Activated T-helper 1 cell treated with Interleukin-2 at 50 U/mL for 16 hours (primary cell): ENCODE results near the gene STAU1.
"Not testable (repeated sequence)": the region's sequence is repeated elsewhere in the genome, so short reads cannot be mapped to it uniquely, and the experiment has no call there.

Experiments
- DNase-seq: peaks from one replicate; pipeline ENCODE4 v3.0.0-alpha.2; 2020; ENCODE audit warnings: low read depth

Gene STAU1, protein sequence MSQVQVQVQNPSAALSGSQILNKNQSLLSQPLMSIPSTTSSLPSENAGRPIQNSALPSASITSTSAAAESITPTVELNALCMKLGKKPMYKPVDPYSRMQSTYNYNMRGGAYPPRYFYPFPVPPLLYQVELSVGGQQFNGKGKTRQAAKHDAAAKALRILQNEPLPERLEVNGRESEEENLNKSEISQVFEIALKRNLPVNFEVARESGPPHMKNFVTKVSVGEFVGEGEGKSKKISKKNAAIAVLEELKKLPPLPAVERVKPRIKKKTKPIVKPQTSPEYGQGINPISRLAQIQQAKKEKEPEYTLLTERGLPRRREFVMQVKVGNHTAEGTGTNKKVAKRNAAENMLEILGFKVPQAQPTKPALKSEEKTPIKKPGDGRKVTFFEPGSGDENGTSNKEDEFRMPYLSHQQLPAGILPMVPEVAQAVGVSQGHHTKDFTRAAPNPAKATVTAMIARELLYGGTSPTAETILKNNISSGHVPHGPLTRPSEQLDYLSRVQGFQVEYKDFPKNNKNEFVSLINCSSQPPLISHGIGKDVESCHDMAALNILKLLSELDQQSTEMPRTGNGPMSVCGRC

DNA sequence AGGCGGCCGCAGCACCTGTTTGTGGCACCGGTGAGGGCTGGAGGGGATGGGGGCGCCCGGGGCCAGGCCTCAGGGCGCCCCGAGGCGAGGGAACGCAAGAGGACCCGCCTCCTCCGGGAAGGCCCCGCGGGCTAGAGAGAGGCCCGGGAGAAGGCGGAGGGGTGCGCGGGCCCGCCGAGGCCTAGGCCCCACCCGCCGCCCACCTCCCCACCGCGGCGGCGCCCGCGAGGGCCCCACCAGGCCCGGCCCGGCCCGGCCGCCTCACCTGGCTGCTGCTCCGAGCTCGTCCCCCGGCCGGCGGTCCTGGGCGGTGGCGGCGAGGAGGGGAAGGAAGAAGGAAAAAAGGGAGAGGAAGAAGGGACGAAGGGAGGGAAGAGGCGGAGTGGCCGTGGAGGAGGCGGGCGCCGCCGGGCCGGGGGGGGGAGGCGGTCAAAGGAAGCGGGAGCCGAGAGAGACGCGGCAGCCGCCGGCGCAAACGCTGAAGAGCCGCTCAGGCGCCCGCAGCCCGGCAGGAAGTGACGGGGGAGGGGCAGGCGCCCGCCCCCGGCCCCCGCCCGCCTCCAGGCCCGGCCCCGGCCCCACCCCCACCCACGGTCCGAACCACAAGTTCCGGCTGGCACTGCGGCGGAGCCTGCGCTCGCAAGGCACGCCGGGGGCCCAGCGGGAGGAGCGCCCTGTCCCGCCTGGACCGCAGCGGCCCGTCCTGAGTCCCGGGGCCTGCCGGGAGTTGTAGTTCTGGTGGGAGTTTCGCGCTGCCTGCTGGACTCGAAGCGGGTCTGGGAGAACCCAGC, at the start of gene STAU1:
Gene STAU1, minus strand, starts transcription at position 484 of the 791 bp plus-strand sequence. CDS start 22,133 bp downstream, outside the sequence.
- DNase-seq: peak; percentile 92

DNA sequence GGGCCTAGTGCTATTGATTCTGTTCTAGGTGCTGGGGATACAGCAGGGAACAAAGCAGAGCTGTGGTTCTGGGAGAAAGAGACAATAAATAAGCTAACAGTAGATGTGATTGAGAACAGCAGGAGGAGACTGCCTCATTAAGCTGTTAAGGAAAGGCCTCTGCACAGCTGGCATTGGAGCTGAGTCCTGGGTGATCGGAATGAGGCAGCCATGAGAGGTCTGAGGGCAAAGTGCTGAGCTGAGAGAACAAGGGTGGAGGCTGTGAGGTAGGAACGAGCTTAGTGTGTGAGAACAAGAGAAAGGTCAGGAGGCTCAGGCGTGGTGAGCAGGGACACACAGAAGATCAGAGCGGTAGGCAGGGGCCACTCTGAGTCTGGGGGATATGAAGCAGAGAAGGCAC, 49.4 kb upstream of the STAU1 start:
- no peak for DNase-seq

DNA sequence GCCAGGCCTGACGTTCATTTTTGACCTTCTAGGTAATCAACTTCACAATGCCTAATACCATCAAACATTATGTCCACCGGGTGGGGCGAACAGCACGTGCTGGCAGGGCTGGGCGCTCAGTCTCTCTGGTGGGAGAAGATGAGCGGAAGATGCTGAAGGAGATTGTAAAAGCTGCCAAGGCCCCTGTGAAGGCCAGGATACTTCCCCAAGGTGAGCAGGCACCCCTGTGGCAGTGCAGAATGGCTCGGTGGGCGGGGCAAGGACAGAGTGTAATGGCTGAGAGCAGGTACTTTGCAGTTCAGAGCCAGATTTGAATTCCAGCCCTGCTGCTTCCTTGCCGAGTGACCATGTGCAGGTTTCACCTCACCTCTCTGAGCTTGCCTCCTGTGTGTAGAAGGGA, 48.2 kb upstream of the STAU1 start:
- DNase-seq: no peak

DNA sequence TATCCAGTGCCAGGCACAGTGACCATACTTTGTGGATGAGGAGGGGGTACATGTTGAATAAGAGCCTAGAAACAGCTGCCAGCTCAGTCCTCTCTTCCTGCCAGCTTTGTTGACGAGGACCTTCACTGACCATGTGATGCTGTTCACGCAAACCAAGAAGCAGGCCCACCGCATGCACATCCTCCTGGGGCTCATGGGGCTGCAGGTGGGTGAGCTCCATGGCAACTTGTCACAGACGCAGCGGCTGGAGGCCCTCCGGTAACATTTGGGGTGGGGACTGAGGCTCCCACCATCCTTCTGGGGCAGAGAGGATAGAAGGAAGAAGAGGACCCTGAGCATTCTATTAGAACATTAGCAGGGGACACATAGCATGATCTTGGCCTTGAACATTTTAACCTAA, 46.7 kb upstream of the STAU1 start:
- DNase-seq: no peak

DNA sequence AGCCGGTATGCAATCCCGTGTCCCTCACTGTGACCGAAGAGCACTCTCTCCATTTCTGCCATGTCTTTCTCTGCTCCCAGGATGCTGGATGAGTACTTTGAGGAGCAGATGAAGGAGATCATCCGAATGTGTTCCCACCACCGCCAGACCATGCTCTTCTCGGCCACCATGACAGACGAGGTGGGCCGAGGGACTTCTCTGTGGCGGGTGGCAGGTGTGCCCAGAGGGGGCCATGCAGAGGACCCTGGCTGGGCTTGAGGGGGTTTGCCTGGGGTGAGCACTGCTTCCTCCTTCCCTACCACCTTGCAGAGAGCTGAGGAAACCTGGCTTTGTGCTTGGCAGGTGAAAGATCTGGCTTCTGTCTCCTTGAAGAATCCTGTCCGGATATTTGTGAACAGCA, 45.1 kb upstream of the STAU1 start:
- no peak for DNase-seq

DNA sequence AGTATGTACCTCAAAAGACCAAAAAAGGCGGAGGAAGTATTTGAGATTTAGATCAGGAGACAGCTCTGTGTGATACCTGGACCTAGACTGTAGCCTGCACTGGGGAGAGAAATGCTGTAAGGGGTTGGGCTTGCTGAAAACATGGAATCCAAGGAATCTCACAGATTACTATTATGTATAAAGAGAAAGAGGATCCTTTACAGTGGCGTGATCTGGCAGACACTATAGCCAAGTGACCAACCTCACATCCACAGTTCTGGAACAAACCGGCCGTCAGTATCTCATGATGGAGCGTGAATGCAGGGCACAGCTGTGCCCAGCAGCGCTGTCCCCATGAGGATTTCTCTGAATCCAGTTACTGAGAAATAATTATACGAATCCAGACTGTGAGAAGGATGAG, 43.3 kb upstream of the STAU1 start:
- no peak for DNase-seq

DNA sequence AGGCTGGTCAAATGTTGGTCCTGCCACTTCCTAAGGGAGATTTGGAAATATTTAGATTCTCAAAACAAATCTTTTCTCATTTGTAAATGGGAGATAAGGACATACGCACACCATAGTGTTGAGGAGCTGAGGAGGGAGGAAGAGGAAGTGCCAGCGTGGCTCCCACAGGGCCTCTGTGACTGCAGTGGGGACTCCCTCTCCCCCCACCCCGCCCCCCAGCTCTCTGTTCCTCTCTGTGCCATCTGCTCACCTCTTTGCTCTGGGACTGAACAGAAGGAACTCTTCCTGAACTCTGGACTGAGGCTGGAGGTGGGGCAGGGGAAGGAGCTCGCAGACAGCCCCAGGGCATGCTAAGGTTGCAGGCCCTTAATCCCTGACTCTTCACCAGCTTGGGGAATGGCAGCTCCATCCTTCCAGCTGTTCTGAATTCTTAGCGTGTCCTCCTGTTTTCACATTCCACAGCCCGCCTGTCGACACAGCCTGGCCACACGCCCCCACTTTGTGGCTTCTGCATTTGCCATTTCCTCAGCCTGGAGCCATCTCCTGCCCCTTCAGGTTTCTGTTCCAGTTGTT, 42.5 kb upstream of the STAU1 start:
- no peak for DNase-seq

DNA sequence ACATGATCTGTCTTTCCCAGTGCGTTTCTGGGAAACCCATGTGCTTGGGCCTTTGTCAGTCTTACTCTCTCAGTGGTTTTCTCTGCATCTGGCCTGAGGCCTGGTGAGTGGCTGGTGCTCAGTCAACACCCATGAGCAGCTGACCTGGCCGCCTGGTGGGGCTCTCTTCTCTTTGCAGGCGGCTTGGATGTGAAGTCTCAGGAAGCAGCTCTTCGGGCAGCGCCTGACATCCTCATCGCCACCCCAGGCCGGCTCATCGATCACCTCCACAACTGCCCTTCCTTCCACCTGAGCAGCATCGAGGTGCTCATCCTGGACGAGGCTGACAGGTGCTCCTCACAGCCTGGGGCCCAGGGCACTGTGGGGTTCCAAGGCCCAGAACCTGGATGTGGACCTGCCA, 41.9 kb upstream of the STAU1 start:
- DNase-seq: no peak

DNA sequence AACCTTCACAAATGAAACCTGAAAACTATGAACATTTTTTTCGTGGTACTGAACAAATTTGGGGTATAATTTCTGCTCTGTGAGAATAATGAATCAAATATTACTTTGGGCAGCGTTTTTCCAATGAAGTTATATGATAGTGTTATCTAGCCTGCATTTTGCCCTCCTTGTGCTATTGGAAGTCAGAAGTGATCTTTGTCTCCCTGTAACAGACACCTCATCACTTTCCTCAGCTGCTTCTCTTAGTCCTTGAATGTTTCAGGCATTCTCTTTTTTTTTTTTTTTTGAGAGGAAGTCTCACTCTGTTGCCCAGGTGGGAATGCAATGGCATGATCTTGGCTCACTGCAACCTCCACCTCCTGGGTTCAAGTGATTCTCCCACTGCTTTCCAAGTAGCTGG, 41.2 kb upstream of the STAU1 start:
- no peak for DNase-seq

DNA sequence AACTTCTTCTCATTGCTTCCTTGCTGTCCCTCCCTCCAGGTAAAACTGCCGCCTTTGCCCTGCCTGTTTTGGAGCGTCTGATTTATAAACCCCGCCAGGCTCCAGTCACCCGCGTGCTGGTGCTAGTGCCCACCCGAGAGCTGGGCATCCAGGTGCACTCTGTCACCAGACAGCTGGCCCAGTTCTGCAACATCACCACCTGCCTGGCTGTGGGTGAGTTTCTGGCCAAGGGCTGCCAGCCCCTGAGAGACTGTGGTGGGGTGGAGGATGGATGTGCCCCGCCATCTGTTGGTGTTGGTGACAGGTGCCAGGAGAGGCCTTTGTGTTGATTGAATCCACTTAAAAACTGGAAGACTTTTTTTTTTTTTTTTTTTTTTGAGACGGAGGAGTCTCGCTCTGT, 40.5 kb upstream of the STAU1 start:
- DNase-seq: no peak

DNA sequence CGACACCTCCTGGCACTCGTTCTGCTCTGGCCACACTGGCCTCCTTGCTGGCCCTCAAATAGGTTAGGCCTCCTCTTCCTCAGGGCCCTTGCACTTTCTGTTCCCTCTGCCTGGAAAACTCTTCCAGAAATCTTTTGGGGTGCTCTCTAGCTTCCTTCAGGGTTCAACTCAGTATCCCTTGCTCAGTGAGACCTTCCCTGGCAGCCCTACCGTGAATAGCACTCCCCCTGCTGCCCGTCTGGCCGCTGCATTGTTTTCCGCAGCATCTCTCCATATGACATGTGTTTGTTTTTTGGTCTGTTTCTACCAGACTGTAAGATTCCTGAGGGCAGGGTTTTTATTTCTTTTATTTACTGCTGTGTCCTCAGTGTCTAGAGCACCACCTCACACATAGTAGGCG, 37.8 kb upstream of the STAU1 start:
- DNase-seq: no peak

DNA sequence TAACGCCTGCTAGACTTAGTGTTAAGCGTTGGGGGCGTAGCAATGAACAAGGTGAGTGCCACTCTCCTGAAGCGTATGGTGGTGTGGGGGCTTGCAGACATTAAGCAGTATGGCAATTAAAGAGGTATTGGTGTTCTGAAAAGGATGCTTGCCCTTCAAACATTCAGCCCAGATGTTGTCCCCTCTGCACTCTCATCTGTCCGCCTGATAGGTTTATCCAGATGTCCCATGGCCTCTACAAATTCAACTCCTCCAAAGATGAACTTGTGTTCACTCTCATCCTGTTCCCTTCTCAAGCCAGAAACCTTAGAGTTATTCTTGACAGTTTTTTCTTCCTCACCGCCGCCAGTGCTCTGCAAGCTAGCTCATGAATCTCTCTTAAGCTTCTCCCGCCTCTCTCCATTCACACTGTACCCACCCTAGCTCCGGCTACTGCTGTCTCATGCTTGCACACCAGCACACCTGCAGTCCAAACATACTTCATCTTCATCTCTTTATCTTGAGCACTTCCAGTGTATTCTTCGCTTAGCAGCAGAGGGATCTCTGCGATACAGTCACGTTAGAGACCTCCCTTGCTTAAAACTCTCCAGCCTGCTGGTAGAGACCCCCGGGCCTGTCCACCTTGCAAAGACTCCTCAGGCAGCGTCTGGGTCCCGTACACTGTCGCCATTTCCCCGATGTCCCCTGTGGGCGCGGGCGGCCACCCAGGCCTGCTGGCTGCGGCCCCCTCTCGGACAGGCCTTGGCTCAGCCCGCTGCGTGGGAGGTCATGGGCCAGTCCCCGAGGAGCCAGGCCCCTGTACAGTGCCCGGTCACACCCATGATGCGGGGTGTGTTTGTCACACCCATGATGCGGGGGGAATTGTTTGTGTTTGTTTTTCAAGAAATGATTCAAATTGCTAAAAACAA, 32.0 kb upstream of the STAU1 start:
- DNase-seq: no peak

DNA sequence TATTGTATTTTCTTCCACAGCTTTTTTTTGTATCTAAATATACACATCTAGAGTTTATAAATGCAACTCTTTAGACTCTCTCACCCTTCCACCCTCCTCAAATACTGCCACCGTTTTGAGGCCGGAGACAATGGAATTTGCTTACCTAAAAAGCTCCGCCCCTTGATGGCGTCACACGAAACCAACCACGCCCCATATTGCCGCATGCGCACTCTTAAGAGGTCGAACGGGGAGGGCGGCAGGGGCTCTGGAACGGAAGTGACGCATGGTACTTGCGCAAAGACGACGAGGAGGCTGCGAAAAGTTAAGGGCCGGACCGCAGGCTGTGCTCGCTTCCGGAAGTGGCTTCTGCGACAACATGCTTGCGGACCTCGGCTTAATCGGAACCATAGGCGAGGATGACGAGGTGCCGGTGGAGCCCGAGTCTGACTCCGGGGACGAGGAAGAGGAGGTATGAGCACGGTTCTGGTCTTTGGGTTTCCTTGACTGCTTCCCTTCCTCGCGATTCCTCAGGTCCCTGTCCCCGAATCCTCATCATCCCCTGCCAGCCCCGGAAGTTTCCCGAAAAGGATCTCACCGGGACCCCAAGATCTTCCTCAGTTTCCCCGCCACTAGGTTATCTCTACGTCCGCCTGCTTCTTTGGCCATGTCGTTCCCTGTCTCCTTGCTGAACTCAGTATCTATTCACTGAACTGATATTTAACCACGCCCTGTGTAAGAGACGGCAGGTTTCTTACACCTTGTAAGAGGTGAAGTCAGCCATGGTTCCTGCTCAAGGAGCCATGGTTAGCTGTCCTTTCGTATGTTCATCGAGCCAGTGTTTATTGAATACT, 31.2 kb upstream of the STAU1 start, which contains the start of gene DDX27:
Gene DDX27, plus strand, starts transcription at position 326 of the 833 bp plus-strand sequence. Its CDS starts 33 bp downstream, at position 359.
- peak; percentile 92 for DNase-seq

DNA sequence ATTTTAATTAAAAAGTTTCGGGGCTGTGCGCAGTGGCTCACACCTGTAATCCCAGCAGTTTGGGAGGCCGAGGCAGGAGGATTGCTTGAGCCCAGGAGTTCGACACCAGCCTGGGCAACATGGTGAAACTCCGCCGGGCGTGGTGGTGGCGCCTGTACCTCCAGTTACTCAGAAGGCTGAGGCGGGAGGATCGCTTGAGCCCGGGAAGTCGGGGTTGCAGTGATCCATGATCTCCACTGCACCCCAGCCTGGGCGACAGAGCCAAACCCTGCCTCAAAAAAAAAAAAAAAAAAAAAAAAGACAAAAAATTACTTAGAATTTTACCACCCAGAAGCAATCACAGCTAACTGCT, 30.6 kb upstream of the STAU1 start:
- not testable (repeated sequence) for DNase-seq

DNA sequence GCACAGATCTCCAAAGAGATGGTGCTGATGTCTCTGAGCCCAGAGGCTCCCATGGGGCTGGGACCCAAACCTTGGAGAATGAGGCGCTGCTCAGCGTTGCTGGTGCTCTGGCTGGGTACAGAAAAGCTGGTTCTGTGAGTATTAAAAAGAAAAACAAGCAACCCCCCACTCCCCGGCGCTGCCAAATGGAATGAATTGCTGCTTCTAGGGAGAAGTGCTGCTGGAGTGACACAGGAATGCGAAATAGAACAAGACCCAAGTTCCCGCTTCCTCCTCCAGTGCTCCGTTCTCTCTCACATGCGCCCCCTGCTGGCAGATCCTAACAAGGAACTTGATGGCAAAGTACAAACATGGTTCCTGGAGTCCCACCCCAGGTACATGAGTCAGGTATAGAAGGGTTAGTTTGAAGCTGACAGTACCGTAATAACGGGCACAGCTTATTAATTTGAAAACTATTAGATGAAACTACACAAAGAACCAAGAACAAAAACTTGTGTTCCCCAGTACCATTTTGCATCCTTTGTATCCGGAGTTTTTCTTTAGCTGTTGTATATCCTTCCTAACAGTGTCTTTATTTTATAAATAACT, 29.0 kb upstream of the STAU1 start:
- DNase-seq: peak; percentile 84

DNA sequence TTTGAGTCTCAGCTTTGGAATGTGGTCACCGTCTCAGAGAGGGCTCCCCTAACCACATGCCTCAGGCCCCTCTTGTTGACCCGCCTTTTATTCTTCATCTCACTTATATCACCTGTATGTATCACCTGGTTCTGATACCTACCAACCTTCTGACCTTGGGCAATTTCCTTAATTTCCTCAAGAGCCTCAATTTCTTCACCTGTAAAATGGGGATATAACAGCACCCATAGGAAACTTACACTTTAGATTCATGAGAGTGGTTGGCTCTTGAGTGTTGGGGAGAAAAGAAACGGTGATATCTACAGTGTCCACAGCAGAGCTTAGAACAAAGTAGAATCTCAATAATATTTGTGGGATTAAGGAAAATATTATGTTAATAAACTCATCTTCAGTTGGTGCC, 27.1 kb upstream of the STAU1 start:
- DNase-seq: no peak

DNA sequence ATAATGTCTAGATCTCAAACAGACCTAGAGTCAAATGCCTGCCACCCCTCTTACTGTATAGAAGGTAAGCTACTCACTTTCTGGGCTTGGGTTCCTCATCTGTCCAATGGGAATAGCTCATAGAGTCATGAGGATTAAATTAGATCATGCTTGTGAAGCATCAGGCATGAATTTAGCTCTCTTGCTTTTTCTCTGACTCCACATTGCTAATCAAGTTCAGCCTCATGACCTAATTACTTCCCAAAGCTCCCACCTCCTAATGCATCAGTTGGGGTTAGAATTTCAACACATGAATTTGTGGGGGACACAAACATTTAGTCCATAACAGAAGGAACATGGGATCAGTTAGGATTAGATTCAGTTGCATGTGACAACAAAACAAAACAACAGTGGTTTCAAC, 26.4 kb upstream of the STAU1 start:
- no peak for DNase-seq

DNA sequence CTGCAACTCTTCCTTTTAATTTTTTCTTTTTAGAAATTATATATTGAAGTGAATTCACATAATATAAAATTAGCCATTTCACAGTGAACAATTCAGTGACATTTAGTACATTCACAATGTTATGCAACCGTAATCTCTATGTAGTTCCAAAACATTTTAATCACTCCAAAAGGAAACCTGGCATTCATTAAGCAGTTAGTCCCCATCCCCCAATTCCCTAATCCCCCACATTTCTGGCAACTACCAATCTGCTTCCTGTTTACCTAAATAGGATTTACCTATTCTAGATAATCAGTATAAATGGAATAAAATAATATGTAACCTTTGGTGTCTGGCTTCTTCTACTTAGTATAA, 22.6 kb upstream of the STAU1 start:
- DNase-seq: no peak

DNA sequence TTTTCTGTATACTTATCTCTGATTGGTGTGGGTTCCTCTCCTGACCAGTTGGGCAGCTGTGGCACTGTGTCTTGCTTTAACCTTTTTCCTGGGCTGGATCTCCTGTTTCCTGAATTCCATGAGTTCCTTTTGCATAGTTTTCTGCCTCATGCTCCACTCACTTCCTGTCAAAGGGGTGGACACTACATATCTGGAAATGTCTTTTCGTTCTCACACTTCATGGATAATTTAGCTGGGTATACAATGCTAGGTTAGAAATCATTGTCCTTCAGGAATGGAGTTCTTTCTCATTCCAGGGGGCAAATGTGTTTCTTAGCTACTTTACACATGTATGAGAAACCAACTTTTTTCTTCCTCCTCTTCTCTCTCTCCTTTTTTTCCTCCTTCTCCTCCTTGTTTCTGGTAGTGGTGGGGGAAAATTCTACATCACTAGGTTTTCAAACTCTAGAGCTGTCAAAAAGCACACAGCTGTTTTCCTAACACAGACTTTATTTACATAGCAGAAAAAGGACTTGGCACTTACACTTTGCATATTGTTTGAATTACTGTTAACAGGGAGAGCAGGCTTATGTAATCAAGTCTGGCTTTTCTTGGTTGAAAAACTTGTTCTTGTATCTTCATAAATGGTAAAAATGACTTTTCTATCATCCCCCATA, 22.1 kb upstream of the STAU1 start:
- DNase-seq: no peak

DNA sequence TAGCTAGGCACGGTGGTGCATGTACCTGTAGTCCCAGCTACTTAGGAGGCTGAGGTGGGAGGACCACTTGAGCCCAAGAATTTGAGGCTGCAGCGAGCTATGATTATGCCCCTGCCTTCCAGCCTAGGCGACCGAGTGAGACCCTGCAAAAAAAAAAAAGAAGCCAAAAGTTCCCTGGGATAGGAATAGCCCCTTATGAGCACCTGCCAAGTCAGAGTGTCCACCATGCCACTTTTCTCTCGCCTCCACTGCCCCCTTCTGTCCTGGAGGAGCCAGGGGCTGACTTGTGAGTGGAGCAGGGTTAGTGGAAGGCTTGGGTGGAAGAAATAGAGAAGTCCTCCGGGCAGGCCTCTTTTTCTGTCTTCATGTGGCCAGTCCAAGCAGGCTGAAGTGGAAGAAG, 18.9 kb upstream of the STAU1 start:
- DNase-seq: no peak
